GM19397 (cell line): ENCODE measurements around the gene SCMH1.

Experiments used
- ATAC-seq: cut with Tn5 transposase; IDR thresholded peaks from one replicate; pipeline ENCODE4 v1.9.1; 2021; ENCODE audit warnings: mild to moderate bottlenecking, moderate library complexity; ENCODE audit not compliant: unreplicated experiment

SCMH1 gene

GRCh38 chr1:41033272-41033671 is 208.8 kb downstream of the SCMH1 start:
- no peak for ATAC-seq

- ATAC-seq: no peak
Observed at GRCh38 chr1:41032147-41032546, 210.0 kb downstream of the SCMH1 start.

GRCh38 chr1:41030872-41031616 is 211.1 kb downstream of the SCMH1 start:
- no peak for ATAC-seq

- ATAC-seq: no peak
Observed at GRCh38 chr1:41028034-41028642, 214.0 kb downstream of the SCMH1 start.

- no peak for ATAC-seq
Observed at GRCh38 chr1:41025979-41026819, 215.9 kb downstream of the SCMH1 start.

- ATAC-seq: no peak
Observed at GRCh38 chr1:41024953-41025352, 217.2 kb downstream of the SCMH1 start.

- ATAC-seq: no peak
Observed at GRCh38 chr1:41023279-41023990, 218.7 kb downstream of the SCMH1 start.

GRCh38 chr1:41022424-41022823 is 219.7 kb downstream of the SCMH1 start:
- ATAC-seq: no peak

GRCh38 chr1:41021526-41022308 is 220.4 kb downstream of the SCMH1 start, which contains the start of gene SLFNL1:
Gene SLFNL1, minus strand, starts transcription at chr1:41021725. Its CDS starts 1,065 bp downstream, at chr1:41020660.
- ATAC-seq: no peak

GRCh38 chr1:41020654-41021053 is 221.5 kb downstream of the SCMH1 start:
- no peak for ATAC-seq

GRCh38 chr1:41020109-41020576 is 222.0 kb downstream of the SCMH1 start:
- no peak for ATAC-seq

- no peak for ATAC-seq
Observed at GRCh38 chr1:41019353-41019745, 222.8 kb downstream of the SCMH1 start.

GRCh38 chr1:41018018-41018410 is 224.1 kb downstream of the SCMH1 start:
- ATAC-seq: no peak

- ATAC-seq: no peak
Observed at GRCh38 chr1:41017141-41018017, 224.7 kb downstream of the SCMH1 start.

- no peak for ATAC-seq
Observed at GRCh38 chr1:41015897-41016470, 226.1 kb downstream of the SCMH1 start.

GRCh38 chr1:41015281-41015896 is 226.7 kb downstream of the SCMH1 start:
- ATAC-seq: no peak

- no peak for ATAC-seq
Observed at GRCh38 chr1:41014871-41015270, 227.2 kb downstream of the SCMH1 start.

- ATAC-seq: no peak
Observed at GRCh38 chr1:41013796-41014195, 228.3 kb downstream of the SCMH1 start.
